Panc1 (cell line): ENCODE results near the gene PKP4.

Experiments used
- TCF7L2 ChIP-seq: IDR thresholded peaks from 2 replicates; pipeline ENCODE4 v1.6.1; 2011; ENCODE audit warnings: mild to moderate bottlenecking, low read depth, low read length, inconsistent platforms
- TF ChIP-seq, protein P1 (sequence below): fragments of 450-650 bp; IDR thresholded peaks from 2 replicates; pipeline ENCODE4 v1.5.1; 2017; ENCODE audit warnings: mild to moderate bottlenecking

GRCh38 chr2:158671360-158672245, 214.9 kb downstream of the PKP4 start:
- TF ChIP-seq TCF7L2: no peak
- TF ChIP-seq, protein P1, sequence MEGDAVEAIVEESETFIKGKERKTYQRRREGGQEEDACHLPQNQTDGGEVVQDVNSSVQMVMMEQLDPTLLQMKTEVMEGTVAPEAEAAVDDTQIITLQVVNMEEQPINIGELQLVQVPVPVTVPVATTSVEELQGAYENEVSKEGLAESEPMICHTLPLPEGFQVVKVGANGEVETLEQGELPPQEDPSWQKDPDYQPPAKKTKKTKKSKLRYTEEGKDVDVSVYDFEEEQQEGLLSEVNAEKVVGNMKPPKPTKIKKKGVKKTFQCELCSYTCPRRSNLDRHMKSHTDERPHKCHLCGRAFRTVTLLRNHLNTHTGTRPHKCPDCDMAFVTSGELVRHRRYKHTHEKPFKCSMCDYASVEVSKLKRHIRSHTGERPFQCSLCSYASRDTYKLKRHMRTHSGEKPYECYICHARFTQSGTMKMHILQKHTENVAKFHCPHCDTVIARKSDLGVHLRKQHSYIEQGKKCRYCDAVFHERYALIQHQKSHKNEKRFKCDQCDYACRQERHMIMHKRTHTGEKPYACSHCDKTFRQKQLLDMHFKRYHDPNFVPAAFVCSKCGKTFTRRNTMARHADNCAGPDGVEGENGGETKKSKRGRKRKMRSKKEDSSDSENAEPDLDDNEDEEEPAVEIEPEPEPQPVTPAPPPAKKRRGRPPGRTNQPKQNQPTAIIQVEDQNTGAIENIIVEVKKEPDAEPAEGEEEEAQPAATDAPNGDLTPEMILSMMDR: no peak
